HG03280 (cell line): ENCODE results near the gene FGL2.
"Not testable (repeated sequence)": the region's sequence is repeated elsewhere in the genome, so short reads cannot be mapped to it uniquely, and the experiment has no call there.

Experiments
- ATAC-seq: cut with Tn5 transposase; IDR thresholded peaks from one replicate; pipeline ENCODE4 v1.9.1; 2021; ENCODE audit warnings: mild to moderate bottlenecking, moderate library complexity; ENCODE audit not compliant: unreplicated experiment

FGL2 gene

GRCh38 chr7:77217474-77218185 lies 18.0 kb upstream of the FGL2 start:
- ATAC-seq = no peak

GRCh38 chr7:77216181-77216845 lies 16.7 kb upstream of the FGL2 start:
- ATAC-seq = no peak

- ATAC-seq = no peak
Observed at GRCh38 chr7:77209479-77210139, 10.0 kb upstream of the FGL2 start.

- no peak for ATAC-seq
Observed at GRCh38 chr7:77208416-77208815, 8.8 kb upstream of the FGL2 start.

- no peak for ATAC-seq
Observed at GRCh38 chr7:77205706-77206105, 6.1 kb upstream of the FGL2 start.

GRCh38 chr7:77202481-77202976 lies 2.9 kb upstream of the FGL2 start:
- peak; percentile 96 for ATAC-seq

GRCh38 chr7:77200542-77200941 lies 923 bp upstream of the FGL2 start:
- ATAC-seq = no peak

- no peak for ATAC-seq
Observed at GRCh38 chr7:77197141-77197540, 2.5 kb downstream of the FGL2 start.

- ATAC-seq = no peak
Observed at GRCh38 chr7:77188731-77189437, 10.7 kb downstream of the FGL2 start.

GRCh38 chr7:77185866-77186265 lies 13.8 kb downstream of the FGL2 start:
- no peak for ATAC-seq

GRCh38 chr7:77184990-77185389 lies 14.6 kb downstream of the FGL2 start:
- ATAC-seq = no peak

- no peak for ATAC-seq
Observed at GRCh38 chr7:77184463-77184862, 15.2 kb downstream of the FGL2 start.

- no peak for ATAC-seq
Observed at GRCh38 chr7:77182261-77182660, 17.4 kb downstream of the FGL2 start.

- ATAC-seq = no peak
Observed at GRCh38 chr7:77181734-77182133, 17.9 kb downstream of the FGL2 start.

GRCh38 chr7:77181015-77181595 lies 18.5 kb downstream of the FGL2 start:
- no peak for ATAC-seq

GRCh38 chr7:77178024-77178423 lies 21.6 kb downstream of the FGL2 start:
- not testable (repeated sequence) for ATAC-seq

GRCh38 chr7:77177321-77177904 lies 22.2 kb downstream of the FGL2 start:
- ATAC-seq = not testable (repeated sequence)

GRCh38 chr7:77175274-77175800 lies 24.3 kb downstream of the FGL2 start:
- not testable (repeated sequence) for ATAC-seq

GRCh38 chr7:77174418-77174817 lies 25.2 kb downstream of the FGL2 start:
- ATAC-seq = not testable (repeated sequence)
